22Rv1 (cell line): ENCODE measurements around the gene IL22RA2.

Experiments used
- H3K27ac ChIP-seq: fragments of 450-650 bp; 2 replicates; pipeline ENCODE4 v1.5.1; 2017
- CTCF ChIP-seq: fragments of 450-650 bp; IDR thresholded peaks from 2 replicates; pipeline ENCODE4 v1.5.1; 2017; ENCODE audit warnings: mild to moderate bottlenecking
- ZFX ChIP-seq: fragments of 450-650 bp; IDR thresholded peaks from 2 replicates; pipeline ENCODE4 v1.6.1; 2017; ENCODE audit warnings: antibody characterized with exemption, borderline replicate concordance

Gene IL22RA2

GRCh38 chr6:137173501-137173900 lies at the start of gene IL22RA2:
TSS of gene IL22RA2 (minus strand) at chr6:137173644. CDS start at chr6:137161749, 11,895 bp downstream.
- H3K27ac ChIP-seq = no peak within 1 kb of the TSS

GRCh38 chr6:137222381-137222780 lies 48.9 kb upstream of the IL22RA2 start:
- H3K27ac ChIP-seq = peak overlapping the region; percentile 54
- TF ChIP-seq ZFX (no peak), CTCF (no peak)

More at GRCh38 chr6:137173501-137173900, at the start of gene IL22RA2:
- TF ChIP-seq ZFX = no peak
- no peak for TF ChIP-seq CTCF

- peak overlapping the region; percentile 83 for H3K27ac ChIP-seq
- TF ChIP-seq ZFX (no peak), CTCF (no peak)
Observed at GRCh38 chr6:137219664-137220252, 46.3 kb upstream of the IL22RA2 start.

- TF ChIP-seq CTCF = no peak
- TF ChIP-seq ZFX = no peak
- H3K27ac ChIP-seq = peak within 1 kb of the TSS; percentile 83
Observed at GRCh38 chr6:137218917-137219663, 45.6 kb upstream of the IL22RA2 start, which contains the start of gene IFNGR1. TSS of gene IFNGR1 (minus strand) at chr6:137219385. CDS start at chr6:137219327, 58 bp downstream.

GRCh38 chr6:137218473-137218916 lies 45.1 kb upstream of the IL22RA2 start:
- peak overlapping the region; percentile 83 for H3K27ac ChIP-seq

GRCh38 chr6:137217801-137218472 lies 44.5 kb upstream of the IL22RA2 start:
- TF ChIP-seq CTCF (no peak), ZFX (no peak)
- H3K27ac ChIP-seq = no peak overlapping the region

More at GRCh38 chr6:137218473-137218916, 45.1 kb upstream of the IL22RA2 start:
- no peak for TF ChIP-seq ZFX

GRCh38 chr6:137216875-137217553 lies 43.6 kb upstream of the IL22RA2 start:
- no peak for TF ChIP-seq CTCF
- no peak for TF ChIP-seq ZFX
- no peak overlapping the region for H3K27ac ChIP-seq
